HG03575 (cell line): ENCODE measurements around the gene C20orf204.
"Not testable (repeated sequence)": the region's sequence is repeated elsewhere in the genome, so short reads cannot be mapped to it uniquely, and the experiment has no call there.

ENCODE experiments used
- ATAC-seq: cut with Tn5 transposase; IDR thresholded peaks from one replicate; pipeline ENCODE4 v1.9.1; 2021; ENCODE audit not compliant: unreplicated experiment, insufficient number of reproducible peaks, low FRiP score; ENCODE audit errors: extremely low read depth

C20orf204 gene

DNA sequence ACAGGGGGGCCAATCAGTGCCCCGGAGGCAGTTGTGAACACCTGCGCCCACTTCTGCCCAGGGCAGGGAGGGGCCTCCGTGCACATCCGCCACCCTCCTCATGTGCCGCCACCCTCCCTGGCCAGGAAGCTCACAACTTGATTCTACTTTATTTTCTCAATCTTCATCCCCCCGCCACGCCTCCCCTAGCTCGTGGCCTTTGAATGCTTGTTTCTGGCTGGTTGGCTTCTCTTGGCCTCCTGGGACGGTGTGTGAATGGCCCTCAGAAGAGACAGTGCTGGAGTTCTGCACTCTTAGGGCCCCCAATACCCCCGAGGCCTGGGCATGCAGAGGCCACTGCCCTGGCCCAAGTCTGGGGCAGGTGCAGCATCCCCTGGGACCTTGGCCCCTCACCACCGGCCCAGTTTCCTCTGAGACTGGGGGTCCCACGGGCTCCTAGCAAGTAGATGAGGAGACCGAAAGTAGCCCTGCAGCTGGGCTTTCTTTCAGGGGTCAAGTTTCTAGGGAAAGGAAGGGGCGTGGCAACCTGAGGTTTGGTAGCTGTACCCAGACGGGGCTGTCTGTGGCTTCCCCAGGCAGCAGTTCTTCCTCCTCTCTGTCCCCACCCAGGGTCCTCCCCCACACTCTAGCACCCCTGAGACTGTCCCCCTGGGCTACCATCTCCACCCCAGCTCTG, 42.0 kb downstream of the C20orf204 start:
- ATAC-seq = no peak

DNA sequence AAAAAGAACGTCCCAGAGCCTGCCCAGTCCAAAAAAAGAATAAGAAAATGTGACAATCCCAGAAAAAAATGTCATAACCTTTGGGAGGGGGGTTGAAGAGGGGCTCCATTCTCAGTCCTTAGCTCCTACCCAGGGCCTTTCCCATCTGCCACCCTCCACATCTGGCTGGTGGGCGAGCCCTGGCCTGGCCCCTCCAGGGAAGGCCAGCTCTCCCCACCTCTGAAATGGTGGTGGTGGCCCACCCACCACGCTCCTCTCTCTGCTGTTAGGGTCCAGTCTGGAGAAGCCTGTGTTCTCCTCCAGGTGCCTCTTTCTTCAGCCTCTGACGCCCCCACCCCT, 42.9 kb downstream of the C20orf204 start:
- no peak for ATAC-seq

DNA sequence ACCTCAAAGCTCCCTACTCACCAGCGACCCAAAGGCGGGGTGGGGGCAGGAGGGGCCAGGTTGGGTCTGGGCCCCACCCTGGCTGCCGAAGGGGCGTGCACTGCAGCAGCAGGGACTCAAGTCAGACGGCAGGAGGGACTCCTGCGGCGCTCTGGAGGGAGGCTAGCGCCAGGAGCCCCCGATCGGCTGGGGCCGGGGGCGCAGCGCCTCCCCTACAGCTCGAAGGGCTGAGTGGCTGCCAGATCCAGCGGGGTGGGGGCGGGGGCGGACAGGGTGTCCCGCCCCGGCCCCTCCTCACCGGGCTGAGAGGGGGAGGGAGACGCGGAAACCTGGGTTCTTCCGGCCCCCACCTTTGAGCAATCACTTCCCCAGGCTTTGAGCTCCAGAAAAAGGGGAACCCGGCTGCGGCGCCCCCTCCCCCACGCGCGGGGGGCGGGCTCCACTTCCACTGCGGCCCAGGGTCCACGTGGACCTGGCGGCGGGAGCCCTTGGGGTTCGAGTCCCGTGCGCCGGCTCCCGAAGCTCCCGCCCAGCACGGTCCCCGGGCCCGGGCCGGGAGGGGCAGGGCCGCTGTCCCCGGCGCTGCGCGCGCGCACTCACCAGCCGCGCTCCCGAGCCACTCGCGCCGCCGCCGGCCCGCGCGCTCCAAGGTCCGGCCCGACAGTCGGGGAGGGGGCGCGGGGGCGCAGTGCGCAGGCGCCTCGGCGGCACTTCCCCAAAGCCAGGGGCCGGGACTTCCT, 43.5 kb downstream of the C20orf204 start, which contains the start of gene RGS19:
Gene RGS19, minus strand, starts transcription at position 246 of the 740 bp plus-strand sequence. CDS start 2,632 bp downstream, outside the sequence.
- ATAC-seq = no peak

DNA sequence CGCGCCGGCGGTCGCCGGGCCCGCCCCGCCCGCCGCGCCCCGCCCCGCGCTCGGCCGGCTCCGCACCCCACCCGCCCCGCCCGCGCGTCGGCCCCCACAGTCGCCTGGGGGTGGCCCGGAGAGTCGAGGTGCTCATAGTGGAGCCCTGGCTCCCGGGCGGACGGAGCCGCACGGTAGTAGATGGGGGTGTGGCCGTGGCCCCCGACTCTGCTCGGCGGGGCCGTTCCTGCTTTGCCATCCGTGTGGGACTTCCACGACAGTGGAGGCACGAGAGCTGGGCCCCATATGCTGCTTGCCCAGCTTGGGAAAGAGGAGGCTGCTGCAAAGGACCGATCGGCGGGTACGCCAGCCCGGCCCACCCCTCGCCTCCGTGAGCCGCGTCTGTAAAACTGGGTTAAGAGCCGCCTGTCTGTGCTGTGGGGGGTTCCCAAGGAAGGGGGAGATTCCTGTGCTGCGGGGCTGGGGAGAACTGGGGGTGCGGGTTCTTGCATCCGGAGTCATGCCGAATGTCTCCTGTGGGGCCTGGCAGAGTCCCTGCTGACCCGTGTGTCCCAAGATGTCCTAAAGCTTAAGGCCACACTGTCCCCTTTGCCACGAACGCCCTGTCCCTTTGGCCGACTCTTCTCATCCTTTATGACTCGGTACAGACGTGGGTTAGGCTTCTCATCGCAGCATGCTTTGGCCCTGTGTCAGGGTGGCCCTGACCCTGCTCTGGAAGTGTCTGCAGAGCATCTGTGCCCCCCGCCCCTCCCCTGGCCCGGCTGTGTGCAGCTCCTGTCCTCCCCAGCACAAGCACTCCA, 44.2 kb downstream of the C20orf204 start, which contains the start of gene OPRL1:
Gene OPRL1, plus strand, starts transcription at position 70 of the 800 bp plus-strand sequence. CDS start 12,639 bp downstream, outside the sequence.
- no peak for ATAC-seq

DNA sequence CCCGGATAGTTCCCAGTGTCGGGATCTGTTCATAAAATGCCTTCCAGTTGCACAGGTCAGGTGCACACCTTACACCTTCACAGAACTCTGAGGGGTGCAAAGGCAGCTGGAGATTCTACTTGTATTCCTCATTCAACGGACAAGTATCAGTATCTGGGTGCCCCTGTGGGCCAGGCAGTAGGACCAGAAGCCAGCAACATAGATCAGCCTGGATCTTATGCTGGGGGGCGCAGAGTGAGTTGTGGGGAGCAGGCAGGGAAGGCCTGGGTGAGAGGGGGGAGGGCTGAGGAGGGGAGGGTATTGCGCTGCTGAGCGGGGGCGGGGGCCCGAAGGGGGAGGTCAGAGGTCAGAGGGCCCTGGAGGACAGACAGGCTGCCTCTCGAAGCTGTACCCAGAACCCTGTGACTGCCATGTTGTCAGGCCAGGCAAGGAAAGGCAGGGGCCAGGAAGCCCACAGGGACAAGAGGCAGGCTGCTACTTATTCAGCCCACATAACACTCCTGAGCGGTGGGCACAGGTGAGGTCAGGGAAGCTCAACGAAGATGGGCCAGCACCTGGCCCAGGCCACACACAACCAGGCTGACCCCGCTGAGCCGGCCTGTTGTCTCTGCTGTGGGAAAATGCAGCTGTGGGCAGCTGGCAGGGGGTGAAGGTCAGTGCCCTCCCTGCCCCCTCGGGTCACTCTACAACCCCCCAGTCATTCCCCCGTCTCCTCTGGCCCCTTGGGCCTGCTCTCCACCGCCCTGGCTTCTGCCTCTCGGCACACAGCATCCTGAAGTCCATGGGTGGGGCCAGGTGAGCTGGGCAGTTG, 45.0 kb downstream of the C20orf204 start:
- ATAC-seq = no peak

DNA sequence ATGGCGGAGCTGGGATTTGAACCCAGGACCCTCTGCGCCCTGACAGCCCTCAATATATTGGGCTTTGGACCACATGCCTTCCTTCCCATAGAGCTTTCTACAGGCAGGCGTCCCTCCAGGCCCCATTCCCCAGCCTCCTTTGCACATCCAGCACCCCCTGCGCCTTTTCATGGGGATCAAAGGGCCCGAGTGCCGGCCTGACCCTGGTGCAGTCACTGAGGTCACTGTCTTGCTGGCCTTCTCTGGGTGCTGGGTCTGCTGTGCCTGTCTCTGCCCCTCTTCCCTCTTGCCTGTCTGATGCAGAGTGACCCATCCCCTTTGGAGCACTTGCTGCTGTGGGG, 45.6 kb downstream of the C20orf204 start:
- no peak for ATAC-seq

DNA sequence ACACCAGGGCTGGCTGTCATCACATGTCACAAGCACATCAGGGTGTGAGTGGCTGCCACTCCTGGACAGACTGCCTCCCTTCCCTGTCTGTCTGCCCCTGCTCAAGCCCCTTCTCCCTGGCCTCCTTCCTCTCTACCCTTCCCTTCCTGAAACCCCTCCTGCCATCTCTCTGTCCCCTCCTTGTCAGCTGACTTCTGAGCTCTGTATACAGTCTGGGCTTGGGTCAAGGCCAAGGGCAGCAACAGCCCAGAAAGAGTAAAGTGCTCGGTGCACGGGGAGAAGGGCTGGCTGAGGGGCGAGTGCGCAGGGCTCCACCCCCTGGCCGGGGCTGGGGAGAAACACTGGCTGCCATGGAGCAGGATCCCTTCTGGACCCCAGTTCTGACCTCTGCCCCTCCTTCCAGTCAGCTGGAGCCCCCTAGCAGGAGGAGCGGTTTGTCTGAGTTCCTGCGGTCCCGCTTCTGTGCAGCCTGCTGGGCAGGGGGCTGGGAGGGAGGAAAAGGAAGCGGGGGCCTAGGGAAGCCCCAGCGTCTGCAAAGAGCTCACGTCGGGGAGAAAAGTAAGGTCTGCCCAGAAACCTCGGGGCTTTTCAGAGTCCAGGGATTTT, 46.2 kb downstream of the C20orf204 start:
- ATAC-seq = no peak

DNA sequence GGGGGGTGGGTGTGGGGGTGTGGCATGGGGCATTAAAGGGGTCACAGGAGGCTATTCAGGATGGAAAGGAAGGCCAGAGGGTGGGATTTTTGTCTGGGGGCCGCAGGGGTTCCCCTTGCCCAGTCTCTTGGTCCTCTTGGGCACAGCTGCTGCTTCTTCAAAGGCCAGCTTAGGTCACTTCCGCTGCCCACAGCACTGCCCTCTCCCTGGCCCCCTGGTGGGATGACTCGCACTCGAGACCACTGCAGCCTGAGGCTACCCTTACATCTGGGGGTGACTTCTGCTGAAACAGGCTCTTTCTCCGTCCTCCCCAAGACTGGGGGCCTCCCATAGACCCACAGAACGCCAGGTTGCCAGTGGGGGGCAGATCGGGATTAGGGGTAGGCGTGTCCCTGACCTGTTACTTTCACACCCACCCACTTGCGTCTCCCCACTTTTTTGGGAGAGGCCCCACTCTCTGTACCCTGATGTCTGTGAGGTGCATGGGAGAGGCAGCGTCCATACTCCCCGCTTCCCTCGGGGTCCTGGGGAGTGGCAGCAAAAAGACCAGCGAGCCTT, 46.9 kb downstream of the C20orf204 start:
- ATAC-seq = no peak

DNA sequence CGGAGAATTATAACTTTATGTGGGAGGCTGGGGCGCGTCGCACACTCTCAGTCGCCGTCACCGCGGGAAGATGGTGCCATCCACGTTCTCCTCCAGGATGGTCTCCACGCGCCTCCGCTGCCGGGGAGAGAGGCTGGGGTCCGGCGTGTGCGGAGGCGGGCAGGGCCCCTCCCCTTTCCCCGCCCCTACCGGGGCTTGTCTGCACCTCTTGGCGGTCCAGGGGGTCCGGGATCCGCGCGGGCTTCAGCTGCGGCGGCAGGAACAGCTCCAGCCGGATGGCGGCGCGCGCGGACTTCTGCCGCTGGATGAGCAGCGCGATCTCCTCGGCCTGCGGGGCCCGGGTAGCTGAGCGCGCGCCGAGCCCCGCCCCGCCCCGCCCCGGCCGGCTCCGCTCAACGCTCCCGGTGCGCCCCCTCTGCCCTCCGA, 47.4 kb downstream of the C20orf204 start:
- no peak for ATAC-seq

DNA sequence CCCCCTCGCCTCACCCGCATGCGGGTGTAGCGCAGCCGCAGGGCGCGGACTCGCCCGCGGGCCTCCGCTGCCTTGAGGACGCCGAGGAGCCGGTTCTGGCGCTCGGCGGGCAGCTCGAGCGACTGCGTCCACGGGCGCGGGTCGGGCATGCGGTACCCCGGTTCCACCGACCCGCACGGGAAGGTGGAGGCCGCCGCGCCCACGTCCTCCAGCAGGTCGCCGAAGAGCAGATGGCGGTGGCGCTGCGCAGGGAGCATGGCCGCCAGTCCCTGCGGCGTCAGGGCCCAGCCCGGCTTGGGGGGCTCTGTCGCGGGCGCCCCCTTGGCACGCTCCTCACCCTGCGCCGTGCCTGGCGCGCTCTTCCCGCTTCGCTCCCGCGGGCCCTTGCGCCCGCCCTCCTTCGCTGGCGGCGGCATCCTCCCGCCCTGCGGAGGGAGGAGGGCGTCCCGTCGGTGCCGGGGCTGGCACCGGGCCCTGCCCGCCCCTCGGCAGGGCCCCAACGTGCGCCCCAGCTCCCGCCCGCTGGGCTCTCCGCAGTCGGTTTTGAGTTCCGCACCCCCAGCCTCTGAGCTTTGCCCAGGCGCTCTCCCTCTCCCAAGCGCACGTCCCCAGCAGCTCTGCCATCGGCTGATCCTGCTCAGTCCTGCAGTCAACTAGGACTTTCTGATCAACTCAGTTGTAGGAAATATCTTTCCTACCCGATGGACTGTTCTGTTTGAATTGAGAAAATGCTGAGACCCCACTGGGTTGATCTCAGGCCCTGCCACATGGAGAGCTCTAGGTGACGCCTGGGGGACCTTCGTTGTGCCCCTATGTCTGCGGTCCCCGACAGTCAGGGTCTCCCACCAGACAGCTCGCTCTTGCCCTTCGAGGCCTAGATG, 48.1 kb downstream of the C20orf204 start, which contains the start of gene LKAAEAR1:
Gene LKAAEAR1, minus strand, starts transcription at position 595 of the 881 bp plus-strand sequence. Its CDS starts 179 bp downstream, at position 416.
- ATAC-seq = no peak

DNA sequence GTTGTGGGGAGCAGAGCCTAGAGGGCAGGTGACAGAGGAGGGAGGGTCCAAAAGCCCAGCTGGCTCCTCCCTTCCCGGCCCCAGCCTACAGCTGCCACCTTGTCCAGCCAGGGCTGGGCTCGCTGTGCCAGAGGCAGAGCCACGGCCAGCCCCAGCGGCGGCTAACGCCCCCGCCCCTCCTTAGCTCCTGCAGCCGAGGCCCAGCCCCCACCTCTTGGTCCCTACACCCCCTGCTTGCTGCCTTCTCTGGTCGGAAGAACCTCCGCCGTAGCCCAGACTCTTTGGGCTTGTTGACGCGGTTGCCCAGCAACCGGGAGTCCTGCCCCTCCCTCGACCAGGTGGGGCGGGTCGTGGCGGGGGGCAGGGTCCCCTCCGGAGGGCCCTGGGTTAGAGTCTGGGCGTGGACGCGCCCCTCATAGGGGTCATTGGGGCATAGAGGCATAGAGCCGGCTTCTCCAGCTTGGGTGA, 48.7 kb downstream of the C20orf204 start:
- no peak for ATAC-seq

DNA sequence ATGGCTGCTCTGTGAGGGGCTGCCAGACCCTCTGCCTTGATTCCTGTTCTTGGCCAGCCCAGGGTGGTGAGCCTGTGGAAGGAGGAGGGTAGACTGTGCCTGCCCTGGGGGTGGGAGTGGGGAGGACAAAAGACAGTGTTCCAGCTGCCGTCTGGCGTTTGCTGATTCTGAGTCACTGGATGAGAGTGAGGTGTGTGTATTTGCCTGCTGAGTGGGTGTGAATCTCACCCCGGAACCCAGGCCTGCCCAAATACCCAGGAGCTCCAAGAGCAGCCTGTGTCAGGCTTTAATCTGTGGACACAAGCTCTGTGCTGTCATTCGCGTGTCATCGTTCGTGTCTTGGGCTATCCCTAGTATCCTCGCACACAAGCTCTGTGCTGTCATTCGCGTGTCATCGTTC, 50.8 kb downstream of the C20orf204 start:
- no peak for ATAC-seq

DNA sequence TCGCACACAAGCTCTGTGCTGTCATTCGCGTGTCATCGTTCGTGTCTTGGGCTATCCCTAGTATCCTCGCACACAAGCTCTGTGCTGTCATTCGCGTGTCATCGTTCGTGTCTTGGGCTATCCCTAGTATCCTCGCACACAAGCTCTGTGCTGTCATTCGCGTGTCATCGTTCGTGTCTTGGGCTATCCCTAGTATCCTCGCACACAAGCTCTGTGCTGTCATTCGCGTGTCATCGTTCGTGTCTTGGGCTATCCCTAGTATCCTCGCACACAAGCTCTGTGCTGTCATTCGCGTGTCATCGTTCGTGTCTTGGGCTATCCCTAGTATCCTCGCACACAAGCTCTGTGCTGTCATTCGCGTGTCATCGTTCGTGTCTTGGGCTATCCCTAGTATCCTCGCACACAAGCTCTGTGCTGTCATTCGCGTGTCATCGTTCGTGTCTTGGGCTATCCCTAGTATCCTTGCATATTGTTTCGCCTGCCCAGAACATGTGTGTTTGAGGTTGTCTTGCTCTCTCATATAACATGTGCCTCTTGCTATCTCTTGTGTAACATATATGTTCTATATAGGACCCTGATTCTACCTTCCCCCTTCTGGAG, 51.3 kb downstream of the C20orf204 start:
- ATAC-seq = not testable (repeated sequence)

DNA sequence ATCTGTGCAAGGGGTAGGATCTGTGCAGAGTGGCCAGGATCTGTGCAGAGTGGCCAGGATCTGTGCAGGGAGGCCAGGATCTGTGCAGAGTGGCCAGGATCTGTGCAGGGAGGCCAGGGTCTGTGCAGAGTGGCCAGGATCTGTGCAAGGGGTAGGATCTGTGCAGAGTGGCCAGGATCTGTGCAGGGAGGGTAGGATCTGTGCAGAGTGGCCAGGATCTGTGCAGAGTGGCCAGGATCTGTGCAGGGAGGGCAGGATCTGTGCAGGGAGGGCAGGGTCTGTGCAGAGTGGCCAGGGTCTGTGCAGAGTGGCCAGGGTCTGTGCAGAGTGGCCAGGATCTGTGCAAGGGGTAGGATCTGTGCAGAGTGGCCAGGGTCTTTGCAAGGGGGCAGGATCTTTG, 52.6 kb downstream of the C20orf204 start:
- ATAC-seq = not testable (repeated sequence)
